GM19351 (cell line): Measurements from ENCODE around the gene CHMP1B.

Experiments used
- ATAC-seq: cut with Tn5 transposase; IDR thresholded peaks from one replicate; pipeline ENCODE4 v1.9.1; 2021; ENCODE audit warnings: mild to moderate bottlenecking, moderate library complexity; ENCODE audit not compliant: unreplicated experiment

CHMP1B gene

GRCh38 chr18:11901826-11902438, 50.7 kb downstream of the CHMP1B start:
- no peak for ATAC-seq

GRCh38 chr18:11902522-11903292, 51.5 kb downstream of the CHMP1B start:
- no peak for ATAC-seq
